Fibroblast of peridontal ligament (primary cell): ENCODE measurements around the gene RFX7.

Source experiments
- DNase-seq: peaks from one replicate; pipeline ENCODE4 v3.0.0-alpha.2; 2010; ENCODE audit errors: extremely low read depth

RFX7 gene

GRCh38 chr15:56126409-56126808 lies 117.3 kb downstream of the RFX7 start:
- DNase-seq = no peak

GRCh38 chr15:56124391-56124790 lies 119.3 kb downstream of the RFX7 start:
- DNase-seq = no peak

- no peak for DNase-seq
These were observed 137.8 kb downstream of the RFX7 start for GRCh38 chr15:56105855-56106254.

- no peak for DNase-seq
These were observed 141.2 kb downstream of the RFX7 start for GRCh38 chr15:56102441-56102840.

- no peak for DNase-seq
These were observed 144.4 kb downstream of the RFX7 start for GRCh38 chr15:56099311-56099710.

- DNase-seq = peak; percentile 42
These were observed 145.3 kb downstream of the RFX7 start for GRCh38 chr15:56098195-56098863.

GRCh38 chr15:56095406-56095805 lies 148.3 kb downstream of the RFX7 start:
- DNase-seq = no peak

- no peak for DNase-seq
These were observed 149.5 kb downstream of the RFX7 start for GRCh38 chr15:56094171-56094570.

- DNase-seq = no peak
These were observed 155.3 kb downstream of the RFX7 start for GRCh38 chr15:56088389-56088788.

- DNase-seq = no peak
These were observed 157.1 kb downstream of the RFX7 start for GRCh38 chr15:56086566-56086965.

- no peak for DNase-seq
These were observed 161.4 kb downstream of the RFX7 start for GRCh38 chr15:56082263-56082761.

GRCh38 chr15:56077081-56077480 lies 166.6 kb downstream of the RFX7 start:
- no peak for DNase-seq

- DNase-seq = no peak
These were observed 167.0 kb downstream of the RFX7 start for GRCh38 chr15:56076640-56077039.

GRCh38 chr15:56074481-56075265 lies 169.0 kb downstream of the RFX7 start:
- DNase-seq = peak; percentile 8

GRCh38 chr15:56064152-56064551 lies 179.5 kb downstream of the RFX7 start:
- no peak for DNase-seq

GRCh38 chr15:56059716-56060115 lies 184.0 kb downstream of the RFX7 start:
- DNase-seq = no peak

- DNase-seq = no peak
These were observed 184.7 kb downstream of the RFX7 start for GRCh38 chr15:56058986-56059385.

GRCh38 chr15:56056626-56057025 lies 187.1 kb downstream of the RFX7 start:
- DNase-seq = no peak

GRCh38 chr15:56053046-56053400 lies 190.7 kb downstream of the RFX7 start:
- DNase-seq = no peak

- DNase-seq = peak; percentile 76
These were observed 191.2 kb downstream of the RFX7 start for GRCh38 chr15:56052395-56053045.

GRCh38 chr15:56051676-56052075 lies 192.0 kb downstream of the RFX7 start:
- no peak for DNase-seq

- no peak for DNase-seq
These were observed 194.1 kb downstream of the RFX7 start for GRCh38 chr15:56049577-56049976.

- DNase-seq = no peak
These were observed 196.3 kb downstream of the RFX7 start for GRCh38 chr15:56047354-56047753.
